AG20443 (cell line): ENCODE measurements around the gene EFCAB8.
"Not testable (repeated sequence)": the region's sequence is repeated elsewhere in the genome, so short reads cannot be mapped to it uniquely, and the experiment has no call there.

ENCODE experiments used
- DNase-seq: peaks from one replicate; pipeline ENCODE4 v3.0.0; 2012; ENCODE audit warnings: low spot score, mixed read lengths

The EFCAB8 gene

GRCh38 chr20:32888636-32889035 lies 29.9 kb downstream of the EFCAB8 start:
- no peak for DNase-seq

GRCh38 chr20:32889281-32889680 lies 30.6 kb downstream of the EFCAB8 start:
- DNase-seq, result no peak

DNA sequence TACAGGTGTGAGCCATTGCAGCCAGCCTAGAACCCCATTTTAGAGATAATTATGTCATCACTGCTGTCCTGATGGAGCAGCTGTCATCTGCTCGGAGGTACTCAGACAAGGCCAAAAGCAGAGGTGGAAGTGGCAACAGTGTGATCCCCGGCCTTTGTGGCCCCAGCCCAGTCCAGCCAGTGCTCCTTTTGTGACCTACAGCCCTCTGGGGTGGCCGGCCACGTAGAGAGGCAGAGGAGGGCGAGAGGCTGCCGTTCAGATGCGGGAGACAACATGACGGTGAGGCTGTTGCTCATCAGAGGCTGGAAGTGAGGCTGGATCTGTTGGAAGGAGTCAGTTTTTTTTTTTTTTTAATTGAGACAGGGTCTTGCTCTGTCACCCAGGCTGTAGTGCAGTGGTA lies 32.8 kb downstream of the EFCAB8 start:
- DNase-seq, result no peak

DNA sequence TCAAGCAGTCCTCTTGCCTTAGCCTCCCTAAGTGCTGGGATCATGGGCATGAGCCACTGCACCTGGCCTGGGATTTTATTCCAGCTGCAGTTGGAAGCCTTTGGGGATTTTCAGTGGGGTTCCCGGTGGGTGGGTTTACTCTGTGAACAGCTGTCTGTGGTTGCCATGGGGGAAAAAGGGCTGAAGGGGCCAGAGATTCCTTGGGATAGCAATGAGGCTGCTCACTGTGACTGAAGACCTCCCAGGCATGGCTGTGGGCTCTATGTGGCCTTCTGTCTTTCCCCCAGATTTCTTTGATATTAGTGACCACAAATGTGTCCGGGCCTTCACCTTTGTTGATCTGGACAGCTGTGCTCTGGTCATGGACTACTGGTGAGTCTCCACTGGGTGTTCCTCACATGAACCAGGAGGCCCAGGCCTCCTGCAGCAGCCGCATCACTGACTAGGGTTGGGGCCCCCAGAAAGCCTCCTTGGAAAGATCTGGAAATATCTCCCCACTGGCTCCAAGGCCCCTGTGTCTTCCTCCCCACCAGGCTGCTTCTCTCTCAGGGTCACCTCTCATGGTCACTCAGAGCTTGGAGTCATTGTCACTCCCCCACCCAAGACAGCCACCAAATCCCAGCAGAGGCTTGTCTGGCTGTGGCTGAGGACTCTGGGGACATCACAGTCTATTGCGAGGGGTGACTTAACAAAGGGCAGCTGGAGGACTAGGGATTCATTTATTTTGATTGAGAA lies 33.4 kb downstream of the EFCAB8 start:
- DNase-seq, result no peak

- no peak for DNase-seq
These were observed 34.7 kb downstream of the EFCAB8 start for GRCh38 chr20:32893263-32894025.

DNA sequence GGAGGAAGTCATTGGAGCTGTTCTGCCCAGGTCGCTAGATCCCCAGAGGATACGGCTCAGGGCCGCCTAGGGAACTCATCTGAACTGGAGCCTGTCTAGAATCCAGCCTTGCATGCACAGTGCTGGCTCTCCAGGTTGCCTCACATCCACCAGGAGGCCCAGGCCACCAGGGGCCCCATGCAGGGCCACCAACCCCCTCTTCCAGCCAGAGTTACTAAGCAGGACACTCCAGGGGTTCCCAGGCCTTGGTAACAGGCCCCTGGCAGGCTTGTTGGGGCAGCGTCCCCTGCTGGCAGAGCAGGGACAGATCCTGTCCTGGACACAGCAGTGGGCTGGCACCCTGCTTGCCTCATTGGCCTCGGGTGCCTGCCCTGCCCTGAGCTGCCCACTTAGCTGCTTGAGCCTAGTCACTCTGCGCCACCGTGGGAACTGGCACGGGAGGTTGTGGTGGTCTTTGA lies 35.3 kb downstream of the EFCAB8 start:
- DNase-seq, result peak; percentile 43

- no peak for DNase-seq
These were observed 36.1 kb downstream of the EFCAB8 start for GRCh38 chr20:32894711-32895355.

DNA sequence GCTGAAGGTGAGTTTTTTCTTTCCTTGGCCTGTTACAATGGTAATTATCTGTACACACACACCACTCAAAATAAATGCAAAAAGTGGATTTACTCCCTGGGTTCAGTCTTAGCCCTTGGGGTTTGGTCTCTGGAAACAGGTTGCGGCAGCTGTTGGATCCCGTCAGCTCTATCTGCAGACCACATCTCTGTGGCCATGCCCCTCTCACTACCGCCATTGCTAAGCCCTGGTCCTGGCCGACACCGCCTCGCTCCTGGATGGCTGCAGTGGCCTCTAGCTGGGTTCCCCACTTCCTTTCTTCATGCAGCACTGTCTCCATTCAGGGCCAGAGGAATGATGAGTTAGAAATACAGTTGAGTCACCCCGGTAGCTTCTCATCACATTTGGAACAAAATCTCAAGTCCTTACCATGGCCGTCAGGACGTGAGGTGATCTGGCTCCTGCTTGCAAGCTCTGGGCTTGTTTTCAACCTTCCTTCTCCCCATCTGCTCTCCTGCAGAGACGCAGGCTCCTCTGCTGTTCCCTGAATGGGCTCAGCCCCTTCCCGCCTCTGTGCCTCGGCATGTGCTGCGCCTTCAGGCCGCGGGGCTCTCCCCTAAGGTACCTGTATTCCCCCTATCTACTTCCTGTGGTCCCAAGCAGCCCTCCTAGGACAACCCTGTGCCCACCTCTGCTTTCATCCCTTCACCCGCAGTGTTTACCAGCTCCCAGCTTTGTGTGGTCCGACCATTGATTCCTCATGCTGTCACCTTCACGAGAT lies 38.0 kb downstream of the EFCAB8 start:
- DNase-seq, result no peak

- peak; percentile 88 for DNase-seq
These were observed 40.0 kb downstream of the EFCAB8 start for GRCh38 chr20:32898729-32899128.

DNA sequence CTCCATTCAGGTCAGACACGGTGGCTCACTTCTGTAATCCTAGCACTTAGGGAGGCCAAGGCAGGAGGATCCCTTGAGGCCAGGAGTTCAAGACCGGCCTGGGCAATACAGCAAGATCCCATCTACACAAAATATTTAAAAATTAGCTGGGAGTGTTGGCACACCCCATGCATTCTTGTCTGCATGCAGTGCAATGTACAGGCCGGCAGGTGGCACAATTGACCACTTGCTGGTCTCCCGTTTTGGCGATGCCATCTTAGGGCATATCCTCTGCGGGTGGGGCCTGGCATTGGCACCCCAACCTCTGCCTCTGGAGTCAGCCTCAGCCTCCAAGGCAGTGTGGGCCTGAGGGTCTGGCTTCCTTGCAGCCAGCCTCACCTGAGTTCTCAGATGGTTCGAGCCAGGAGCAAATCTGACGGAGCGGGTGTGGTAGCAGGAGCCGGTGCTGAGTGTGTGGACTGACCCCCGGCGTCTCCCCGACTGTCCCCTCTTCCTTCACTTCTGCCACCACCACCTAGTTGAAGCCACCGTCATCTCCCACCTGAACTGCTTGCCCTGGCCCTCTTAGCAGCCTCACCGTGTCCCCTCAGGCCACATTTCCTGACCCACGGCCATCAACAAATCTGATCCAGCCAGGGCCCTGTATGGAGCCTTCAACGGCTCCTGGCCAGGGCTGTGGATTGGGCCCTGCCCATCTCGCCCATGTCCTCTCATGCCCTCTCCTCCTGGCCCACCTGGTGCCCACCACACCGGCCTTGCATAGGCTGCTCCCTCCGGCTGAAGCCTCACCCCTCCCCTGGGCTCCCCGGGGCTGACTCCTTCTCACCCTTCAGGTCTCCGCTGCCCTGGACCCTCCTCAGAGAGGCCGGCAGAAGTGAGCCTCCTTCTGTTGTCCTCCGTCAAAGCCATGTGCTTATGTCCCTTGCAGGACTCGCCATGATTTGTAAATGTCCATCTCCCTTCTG lies 44.0 kb downstream of the EFCAB8 start:
- peak; percentile 84 for DNase-seq

- no peak for DNase-seq
These were observed 45.0 kb downstream of the EFCAB8 start for GRCh38 chr20:32903666-32904175.

DNA sequence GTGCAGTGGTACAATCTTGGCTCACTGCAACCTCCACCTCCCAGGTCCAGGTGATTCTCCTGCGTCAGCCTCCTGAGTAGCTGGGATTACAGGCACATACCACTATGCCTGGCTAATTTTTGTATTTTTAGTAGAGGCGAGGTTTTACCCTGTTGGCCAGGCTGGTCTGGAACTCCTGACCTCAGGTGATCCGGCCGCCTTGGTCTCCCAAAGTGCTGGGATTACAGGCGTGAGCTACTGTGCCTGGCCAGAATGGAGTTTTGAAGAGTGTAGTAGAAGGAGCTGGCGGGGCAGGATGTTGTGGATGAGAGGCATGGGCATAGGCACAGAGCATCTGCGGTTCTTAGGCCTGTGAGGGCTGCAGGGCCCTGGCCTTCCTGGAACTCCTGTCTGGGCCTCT lies 46.0 kb downstream of the EFCAB8 start:
- DNase-seq, result not testable (repeated sequence)

GRCh38 chr20:32906200-32906599 lies 47.5 kb downstream of the EFCAB8 start:
- DNase-seq, result no peak

DNA sequence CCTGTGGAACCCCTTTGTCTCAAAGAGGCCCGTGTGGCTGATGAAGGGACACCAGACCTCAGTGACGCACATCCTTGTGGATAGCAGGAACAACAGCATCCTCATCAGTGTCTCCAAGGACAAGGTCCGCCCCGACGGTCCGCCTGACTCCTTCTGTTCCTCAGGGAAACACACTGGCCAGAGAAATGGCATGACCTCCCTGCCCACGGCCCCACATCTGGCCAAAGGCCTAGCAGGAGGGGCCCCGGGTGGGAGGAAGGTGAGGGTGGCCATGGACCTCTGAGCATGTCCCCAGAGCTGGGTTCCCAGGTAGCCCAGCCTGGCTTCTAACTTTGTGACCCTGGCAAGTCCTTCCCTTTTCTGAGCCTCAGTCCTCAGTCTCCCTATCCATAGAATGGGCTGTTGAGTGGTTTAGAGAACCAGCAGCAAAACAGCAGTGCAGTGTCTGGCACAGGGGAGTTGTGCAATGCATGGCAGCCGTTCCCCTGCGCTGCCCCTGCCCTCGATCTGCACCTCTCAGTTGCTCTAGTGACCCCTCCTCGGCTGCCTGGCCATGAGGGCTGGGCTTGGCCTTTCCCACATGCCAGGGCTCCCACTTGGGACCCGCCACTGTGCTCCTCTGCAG lies 48.3 kb downstream of the EFCAB8 start:
- DNase-seq, result no peak

- no peak for DNase-seq
These were observed 49.2 kb downstream of the EFCAB8 start for GRCh38 chr20:32907886-32908285.

DNA sequence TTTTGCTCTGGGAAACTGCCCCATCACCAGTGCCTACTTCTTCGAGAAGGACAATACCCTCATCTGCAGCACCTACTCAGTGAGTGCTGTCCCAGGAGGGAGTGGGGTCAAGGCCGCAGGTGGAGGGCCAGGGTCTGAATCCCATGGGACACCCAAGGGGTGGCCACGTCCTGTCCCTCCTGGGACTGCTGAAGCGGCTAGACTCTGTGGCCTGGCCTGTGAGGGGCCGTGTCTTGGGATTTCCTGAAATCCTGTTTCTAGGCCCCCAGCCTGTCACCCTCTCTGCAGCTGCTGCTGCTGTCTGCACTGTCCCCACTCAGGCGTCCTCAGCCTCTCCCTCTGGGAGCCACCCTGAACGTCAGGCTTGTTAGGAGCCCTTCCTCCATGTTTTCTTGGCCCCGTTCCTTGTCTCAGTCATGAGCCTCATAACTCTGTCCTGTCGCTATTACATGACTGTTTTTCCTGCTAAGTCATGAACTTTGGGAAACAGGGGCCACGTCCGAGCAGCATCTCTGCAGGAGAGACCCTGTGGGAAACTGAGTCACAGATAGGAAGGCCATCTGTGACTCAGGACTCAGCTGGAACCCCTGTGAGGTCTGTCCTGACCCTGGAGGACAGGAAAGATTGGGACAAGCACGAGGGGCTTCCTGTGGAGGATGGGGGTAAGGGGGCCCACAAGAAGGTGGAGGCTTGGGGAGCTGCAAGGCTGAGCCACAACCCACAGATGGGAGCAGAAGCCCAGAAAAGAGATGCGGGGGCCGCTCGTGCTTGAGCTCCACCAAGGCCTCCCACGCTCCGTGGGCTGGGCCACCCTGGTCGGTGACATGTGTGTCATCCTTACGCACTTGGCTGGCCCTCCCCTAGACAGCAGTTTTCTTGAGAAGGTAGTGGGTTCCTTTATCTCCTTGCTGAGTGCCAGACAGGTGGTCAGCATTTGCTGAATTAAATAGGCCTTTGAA lies 49.9 kb downstream of the EFCAB8 start:
- no peak for DNase-seq

GRCh38 chr20:32909451-32909850 lies 50.7 kb downstream of the EFCAB8 start:
- DNase-seq, result no peak

DNA sequence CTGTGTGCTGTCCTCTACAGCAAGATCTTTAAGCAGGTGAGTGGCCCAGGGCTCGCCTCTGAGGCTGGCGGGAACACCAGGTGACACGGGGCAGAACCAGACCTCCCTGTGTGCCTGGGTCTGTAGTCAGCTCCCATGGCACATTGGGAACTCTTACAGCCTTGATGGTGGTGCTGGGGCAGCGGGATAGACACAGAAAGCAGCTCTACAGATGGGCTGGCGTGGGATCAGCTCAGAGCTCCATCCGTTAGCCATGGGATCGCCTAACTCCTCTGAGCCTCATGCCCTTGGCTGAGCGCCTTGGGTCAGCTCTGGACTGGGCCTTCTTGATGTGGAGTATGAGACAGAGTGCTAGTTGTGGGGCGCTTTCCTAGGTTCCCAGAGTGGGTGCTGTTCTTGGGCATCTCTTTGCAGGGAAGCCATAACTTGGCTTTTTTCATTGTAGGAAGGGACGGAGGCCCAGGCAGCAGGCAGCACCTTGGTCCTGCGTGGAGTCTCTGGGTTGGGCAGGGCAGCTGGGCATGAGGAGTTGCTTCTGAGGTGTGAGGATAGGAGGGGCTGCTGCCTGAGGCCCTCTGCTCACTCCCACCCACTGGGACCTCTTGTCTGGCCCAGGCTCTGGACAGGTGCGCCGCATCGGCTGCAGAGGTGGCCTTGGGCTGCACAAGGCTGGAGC lies 51.3 kb downstream of the EFCAB8 start:
- DNase-seq, result no peak

DNA sequence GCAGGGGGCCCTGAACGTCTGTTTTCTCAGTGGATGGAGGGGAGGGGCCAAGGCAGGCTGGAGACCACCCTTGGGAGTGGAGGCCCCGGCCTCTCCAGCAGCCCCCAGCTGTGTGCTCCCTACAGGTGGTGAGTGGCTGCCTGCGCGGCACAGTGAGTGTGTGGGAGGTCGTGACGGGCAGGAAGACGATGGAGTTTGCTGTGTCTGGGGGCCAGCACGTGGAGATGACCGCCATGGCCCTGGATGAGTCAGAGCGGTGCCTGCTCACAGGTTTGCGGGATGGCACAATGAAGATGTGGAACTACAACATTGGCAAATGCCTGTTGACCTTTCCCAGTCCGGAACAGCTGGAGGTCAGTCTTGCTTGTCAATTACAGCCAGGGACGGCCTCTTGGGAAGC lies 52.6 kb downstream of the EFCAB8 start:
- DNase-seq, result no peak
